Keratinocyte (primary cell): Measurements from ENCODE around the gene UAP1. TPM values are rescaled to one million over a fixed set of nuclear protein-coding genes. Genes with fewer than 3 reads are reported as not detected.

Source experiments
- DNase-seq: peaks from one replicate; pipeline ENCODE4 v3.0.0-alpha.2; 2011; ENCODE audit warnings: low read depth, missing footprints, low spot score
- FAIRE-seq: peaks from 2 replicates; lab custom pipeline; 2011; peaks lifted over from hg19 to GRCh38; lab: Jason Lieb, UNC
- H2AFZ ChIP-seq: 2 replicates; pipeline ENCODE4 v1.6.0; 2012; ENCODE audit warnings: low read length, control low read depth, inconsistent platforms; ENCODE audit not compliant: control insufficient read depth
- H3K27ac ChIP-seq: 2 replicates; pipeline ENCODE4 v1.5.1; 2011; ENCODE audit warnings: low read length; ENCODE audit not compliant: control insufficient read depth, insufficient read depth
- H3K27me3 ChIP-seq: 3 replicates; pipeline ENCODE4 v1.6.0; 2011; ENCODE audit warnings: low read length; ENCODE audit not compliant: control insufficient read depth, insufficient read depth; ENCODE audit errors: extremely low read depth
- H3K36me3 ChIP-seq, 2 experiments: 2 replicates in 1 of 2; 3 replicates in 1 of 2; pipeline ENCODE4 v1.5.1; 2011; ENCODE audit warnings: low read length in 2 of 2, mild to moderate bottlenecking in 1 of 2; ENCODE audit not compliant: control insufficient read depth in 2 of 2, insufficient read depth in 2 of 2; ENCODE audit errors: extremely low read depth in 1 of 2
- H3K4me1 ChIP-seq: 3 replicates; pipeline ENCODE4 v1.5.1; 2011; ENCODE audit warnings: low read length; ENCODE audit not compliant: control insufficient read depth, insufficient read depth; ENCODE audit errors: extremely low read depth
- H3K4me2 ChIP-seq: 3 replicates; pipeline ENCODE4 v1.6.0; 2011; ENCODE audit warnings: low read depth, low read length; ENCODE audit not compliant: control insufficient read depth, insufficient read depth; ENCODE audit errors: extremely low read depth
- H3K4me3 ChIP-seq, 3 experiments: fragments of 200-600 bp in 1 of 3; sonication (generic) in 1 of 3; 2 replicates in 2 of 3; 3 replicates in 1 of 3; pipeline ENCODE4 v1.5.1; 2011 to 2016; ENCODE audit warnings: low read length in 3 of 3, mild to moderate bottlenecking in 3 of 3, control low read depth in 2 of 3, inconsistent platforms in 1 of 3, low read depth in 1 of 3, mixed read lengths in 1 of 3, mixed run types in 1 of 3, moderate library complexity in 1 of 3; ENCODE audit not compliant: control insufficient read depth in 2 of 3, insufficient read depth in 2 of 3; ENCODE audit errors: extremely low read depth in 1 of 3
- H3K79me2 ChIP-seq: 2 replicates; pipeline ENCODE4 v1.6.0; 2012; ENCODE audit warnings: low read length; ENCODE audit not compliant: control insufficient read depth, insufficient read depth
- H3K9ac ChIP-seq: 3 replicates; pipeline ENCODE4 v1.6.0; 2011; ENCODE audit warnings: low read length; ENCODE audit not compliant: control insufficient read depth, insufficient read depth; ENCODE audit errors: extremely low read depth
- H3K9me1 ChIP-seq: 3 replicates; pipeline ENCODE4 v1.6.0; 2011; ENCODE audit warnings: low read length; ENCODE audit not compliant: control insufficient read depth, insufficient read depth; ENCODE audit errors: extremely low read depth
- H3K9me3 ChIP-seq: 2 replicates; pipeline ENCODE4 v1.5.1; 2012; ENCODE audit warnings: low read depth, low read length; ENCODE audit not compliant: control insufficient read depth
- H4K20me1 ChIP-seq: 3 replicates; pipeline ENCODE4 v1.6.0; 2011; ENCODE audit warnings: low read length; ENCODE audit not compliant: control insufficient read depth, insufficient read depth; ENCODE audit errors: extremely low read depth
- CTCF ChIP-seq, 3 experiments: IDR thresholded peaks in 1 of 3; conservative IDR thresholded peaks in 1 of 3; optimal IDR thresholded peaks in 1 of 3; 2 replicates in 2 of 3; 3 replicates in 1 of 3; pipeline versions ENCODE3 to v1.5.1; 2011; ENCODE audit warnings: low read length in 3 of 3, mild to moderate bottlenecking in 3 of 3, moderate library complexity in 2 of 3, control low read depth in 1 of 3, inconsistent platforms in 1 of 3; ENCODE audit not compliant: insufficient read depth in 2 of 3; ENCODE audit errors: extremely low read depth in 1 of 3
- EZH2 ChIP-seq: IDR thresholded peaks from one replicate; pipeline ENCODE4 v1.6.1; 2012; ENCODE audit warnings: inconsistent platforms, mild to moderate bottlenecking, low read length, moderate library complexity
- dilution Hi-C: fragments of 300-500 bp; cut with MboI; formaldehyde crosslinking; loops from one replicate; pipeline ENCODE4 v1.7.0; 2020; ENCODE audit warnings: low sequenced_read_pairs; ENCODE audit not compliant: extremely low pct_ligation_motif_present
- polyA plus RNA-seq, 5 experiments: library from polyadenylated mRNA; depleted of rRNA in 3 of 5; stranded (reverse) in 3 of 5; stranded (forward) in 1 of 5; unstranded in 1 of 5; fragments of >200 nt; gene quantifications; 1 replicate in 1 of 5; 2 replicates in 3 of 5; 3 replicates in 1 of 5; pipeline versions ENCODE4 v1.2.1 to v1.2.3, GENCODE V29; 2011 to 2012; ENCODE audit warnings: missing spikeins in 2 of 5, low read depth in 1 of 5, low replicate concordance in 1 of 5

UAP1 gene
- polyA plus RNA-seq, 1 donor (not counting 4 experiments of a cell fraction or from before 2014, with no cell fraction given): 150 TPM

- Histone ChIP-seq H3K9me3 (no peaks in the 10 kb centered on the region), H3K9me1 (no peaks in the 10 kb centered on the region), H3K27ac (no peak overlapping the region), H3K4me3 (no peak overlapping the region), H4K20me1 (peaks cover 2% of the 10 kb centered on the region), H3K27me3 (no peaks in the 10 kb centered on the region), H3K9ac (no peak overlapping the region), H3K4me1 (no peaks in the 10 kb centered on the region), H3K36me3 (peaks cover 28 to 53% of the 10 kb centered on the region in 2 experiments), H3K4me2 (no peak overlapping the region), H3K79me2 (peaks cover 7% of the 10 kb centered on the region), H2AFZ (no peak overlapping the region)
- TF ChIP-seq CTCF (optimal IDR thresholded peaks at IDR 0.05 in 1 of 3, IDR thresholded peaks at IDR 0.05 in 1 of 3, conservative IDR thresholded peaks at IDR 0.05 in 1 of 3; ENCODE audit: extremely low read depth in 1 of 3, insufficient read depth in 2 of 3, low read length in 3 of 3): no peak
- TF ChIP-seq EZH2: no peak
- DNase-seq: no peak
- FAIRE-seq: no peak
- dilution Hi-C loops: no loop called here
These were observed 28.6 kb downstream of the UAP1 start for GRCh38 chr1:162590101-162590500.

- DNase-seq: no peak
- Histone ChIP-seq H3K4me1 (no peaks in the 10 kb centered on the region), H3K27me3 (no peaks in the 10 kb centered on the region), H2AFZ (no peak overlapping the region), H3K36me3 (peaks cover 32 to 57% of the 10 kb centered on the region in 2 experiments), H3K9ac (no peak overlapping the region), H4K20me1 (peaks cover 2% of the 10 kb centered on the region), H3K4me3 (no peak overlapping the region), H3K79me2 (peaks cover 6% of the 10 kb centered on the region), H3K9me3 (no peaks in the 10 kb centered on the region), H3K9me1 (no peaks in the 10 kb centered on the region), H3K4me2 (no peak overlapping the region), H3K27ac (no peak overlapping the region)
- TF ChIP-seq CTCF (optimal IDR thresholded peaks at IDR 0.05 in 1 of 3, IDR thresholded peaks at IDR 0.05 in 1 of 3, conservative IDR thresholded peaks at IDR 0.05 in 1 of 3; ENCODE audit: extremely low read depth in 1 of 3, insufficient read depth in 2 of 3, low read length in 3 of 3) (no peak), EZH2 (no peak)
- FAIRE-seq: no peak
- dilution Hi-C loops: no loop called here
These were observed 29.2 kb downstream of the UAP1 start for GRCh38 chr1:162590686-162591085.
